G401.6 (cell line): ENCODE data around the gene TRAP1.
A peak's percentile ranks its signal among the peaks of the same experiment; 100 is the strongest.

ENCODE experiments used
- FAIRE-seq: peaks from 2 replicates; lab custom pipeline; 2012; peaks lifted over from hg19 to GRCh38; lab: Jason Lieb, UNC

The TRAP1 gene

DNA sequence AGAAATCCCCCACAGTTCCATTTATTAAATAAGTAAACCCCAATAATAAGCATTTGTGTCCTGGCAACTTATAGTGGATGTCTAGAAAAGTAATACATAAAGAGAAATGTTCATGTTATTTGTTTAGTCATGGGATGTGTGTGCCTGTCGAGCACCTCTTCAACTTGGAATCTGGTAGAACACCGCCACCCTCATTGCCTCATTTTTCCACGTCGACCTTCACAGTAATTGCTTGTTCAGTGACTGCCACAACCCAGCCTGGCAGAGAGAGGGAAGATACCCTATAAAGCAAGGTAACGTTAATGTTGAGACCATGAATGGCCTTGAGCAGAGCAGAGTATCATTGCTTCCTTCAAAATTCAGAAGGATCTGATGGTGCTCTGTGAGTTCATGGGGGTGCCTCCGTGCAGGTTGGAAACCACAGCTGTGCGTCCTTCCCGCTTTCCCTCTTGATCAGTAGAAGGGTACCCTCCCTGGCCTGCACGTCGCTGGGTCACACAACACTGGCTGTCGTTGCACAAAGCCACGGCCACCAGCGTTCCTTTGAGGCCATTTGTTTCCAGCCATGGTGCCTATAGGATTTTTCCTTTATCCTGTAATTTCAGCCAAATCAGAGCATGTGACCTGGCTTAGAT is 66.6 kb downstream of the TRAP1 start:
- no peak for FAIRE-seq

DNA sequence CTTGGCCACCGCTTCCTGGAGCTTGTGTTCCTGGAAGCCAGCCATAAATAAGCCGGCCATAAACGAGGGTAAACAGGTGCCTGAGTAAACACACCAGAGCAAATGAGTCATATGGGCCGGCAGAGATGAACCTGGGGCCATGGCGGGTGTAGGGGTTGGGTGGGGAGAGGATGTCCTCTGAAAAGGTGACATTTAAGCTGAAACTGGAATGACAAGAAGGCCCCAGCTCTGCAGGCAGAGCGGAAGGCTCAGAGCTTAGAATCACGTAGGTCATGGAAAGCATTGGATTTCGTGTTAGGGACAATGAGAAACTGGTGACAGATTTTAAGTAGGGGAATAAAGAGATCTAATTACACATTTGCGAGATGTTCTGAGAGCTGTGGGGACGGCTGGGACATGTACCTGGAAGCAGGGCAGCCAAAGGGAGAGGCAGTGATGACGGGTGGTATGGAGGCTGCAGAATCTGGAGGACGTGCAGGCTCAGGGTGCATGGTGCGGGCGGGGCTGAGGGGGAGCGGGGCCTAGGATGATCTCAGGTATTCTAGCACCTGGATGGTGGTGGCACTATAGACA is 70.9 kb downstream of the TRAP1 start:
- FAIRE-seq = no peak

- no peak for FAIRE-seq
Observed at GRCh38 chr16:3645504-3646347, 71.6 kb downstream of the TRAP1 start.

DNA sequence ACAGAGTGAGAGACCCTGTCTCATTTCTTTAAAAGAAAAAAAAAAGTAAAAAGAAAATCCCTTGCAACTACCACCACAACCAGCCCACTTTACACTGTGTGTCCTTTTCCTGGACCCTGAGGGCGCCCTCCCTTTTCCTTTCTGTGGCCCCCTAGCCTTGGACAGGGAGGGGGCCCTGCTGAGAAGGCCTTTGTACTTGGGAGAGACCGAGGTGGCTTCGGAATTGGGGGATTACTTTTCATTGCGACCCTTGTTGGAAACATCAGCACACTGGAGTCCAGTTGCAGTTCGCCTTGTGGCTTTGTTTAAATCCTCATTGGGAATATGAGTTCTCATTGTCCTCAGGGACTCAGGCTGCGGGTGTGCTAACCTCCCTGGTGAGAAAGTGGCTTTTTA is 72.2 kb downstream of the TRAP1 start:
- FAIRE-seq = no peak

GRCh38 chr16:3643095-3643730 is 74.1 kb downstream of the TRAP1 start:
- no peak for FAIRE-seq

DNA sequence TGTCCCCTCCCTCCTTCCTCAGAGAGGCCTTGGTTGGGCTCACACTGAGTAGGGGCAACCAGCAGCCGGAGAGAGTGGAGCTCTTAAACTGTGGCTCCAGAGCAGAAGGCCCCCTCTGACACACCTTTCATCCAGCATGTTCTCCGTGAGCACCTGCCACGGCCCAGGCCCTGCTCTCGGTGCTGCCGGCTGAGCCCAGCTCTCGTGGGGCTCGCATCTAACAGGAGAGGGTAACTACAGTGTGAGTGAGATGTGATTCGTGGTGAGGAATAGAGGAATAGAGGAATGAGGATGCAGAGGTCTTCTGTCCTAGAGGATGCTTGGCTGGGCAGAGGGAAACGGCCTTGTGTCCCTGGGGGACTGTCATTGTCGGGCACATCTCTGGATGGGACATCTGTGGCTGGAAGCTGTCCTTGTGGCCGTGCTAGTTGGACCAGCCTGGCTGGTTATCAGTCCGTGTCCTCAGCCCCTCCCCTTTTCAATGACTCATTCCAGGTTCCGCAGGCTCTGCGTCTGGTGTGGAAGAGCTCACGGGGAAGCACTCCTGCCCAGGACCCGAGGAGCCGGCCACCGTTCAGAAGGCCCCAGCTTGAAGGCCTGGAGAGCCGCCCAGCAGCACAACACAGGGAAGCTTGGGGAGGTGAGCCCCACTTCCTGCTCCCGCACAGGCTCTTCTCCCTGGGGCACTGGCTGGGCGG is 74.8 kb downstream of the TRAP1 start:
- no peak for FAIRE-seq

DNA sequence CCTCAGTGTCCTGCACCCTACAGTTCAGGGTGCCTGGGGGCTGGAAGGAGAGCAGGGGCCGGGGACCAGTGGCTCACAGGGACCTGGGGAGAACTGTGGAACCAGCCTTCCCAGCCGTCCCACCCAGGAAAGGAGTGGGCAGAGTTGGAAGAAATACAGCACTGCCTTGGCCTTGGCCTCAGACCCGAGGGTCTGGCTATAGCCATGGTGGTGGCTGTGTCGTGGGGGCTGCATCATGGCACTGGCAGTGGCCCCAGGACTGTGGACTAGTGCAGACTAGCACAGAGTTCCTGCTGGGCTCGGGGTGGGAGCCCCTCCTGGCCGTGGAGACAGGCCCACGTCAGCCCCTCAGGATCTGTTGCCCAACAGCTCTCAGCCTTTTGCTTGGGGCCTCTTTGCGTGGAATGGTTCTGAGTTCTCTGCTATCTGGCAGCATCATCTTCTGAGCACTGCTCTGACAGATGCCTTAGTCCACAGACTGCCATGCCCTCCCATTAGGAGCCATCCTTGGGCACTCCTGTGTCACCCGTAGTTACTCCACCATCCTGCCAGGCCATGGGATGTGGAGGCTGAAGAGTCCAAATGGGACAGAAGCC is 75.4 kb downstream of the TRAP1 start:
- FAIRE-seq = no peak

DNA sequence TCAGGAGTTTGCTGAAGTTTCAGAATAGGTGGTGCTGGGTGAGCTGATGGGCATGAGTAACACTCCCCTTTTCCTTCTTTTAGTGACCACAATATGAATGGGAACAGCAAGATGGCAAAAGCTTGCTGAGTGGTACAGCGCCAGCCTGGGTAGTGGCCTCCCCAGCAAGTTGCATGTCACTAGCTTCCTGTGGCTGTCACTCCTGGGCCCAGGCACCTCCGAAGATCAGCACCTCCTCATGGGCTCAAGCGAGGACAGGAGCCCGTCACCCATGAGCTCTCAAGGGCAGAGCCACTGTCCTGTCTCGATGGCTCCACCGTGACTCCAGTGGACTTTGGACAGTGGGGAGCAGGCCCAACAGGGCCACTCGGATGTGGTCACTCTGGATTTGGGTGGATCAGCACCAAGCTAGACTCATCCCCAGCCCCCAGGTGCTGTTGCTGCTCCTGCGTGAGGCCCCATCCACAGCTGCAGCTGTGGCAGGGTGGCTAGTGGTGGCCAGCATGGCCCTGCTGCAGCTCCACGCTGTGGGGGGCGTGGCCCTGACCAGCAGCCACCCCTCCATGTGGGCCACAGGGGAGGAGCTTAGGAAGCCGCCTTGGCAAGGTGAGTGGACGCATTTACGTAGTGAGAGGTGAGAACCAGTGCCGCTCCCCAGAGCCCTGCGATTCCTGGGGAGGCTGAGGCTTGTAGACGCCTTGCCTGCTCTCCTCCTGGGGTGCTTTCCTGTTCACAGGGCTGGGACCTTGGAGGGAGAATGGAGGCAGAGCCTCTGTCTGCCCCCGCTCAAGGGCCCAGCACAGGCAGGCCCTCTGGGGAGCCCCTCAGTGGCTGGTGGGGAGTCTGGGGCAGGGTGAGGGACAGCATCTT is 76.5 kb downstream of the TRAP1 start:
- FAIRE-seq = no peak

GRCh38 chr16:3640207-3640606 is 77.1 kb downstream of the TRAP1 start:
- no peak for FAIRE-seq

DNA sequence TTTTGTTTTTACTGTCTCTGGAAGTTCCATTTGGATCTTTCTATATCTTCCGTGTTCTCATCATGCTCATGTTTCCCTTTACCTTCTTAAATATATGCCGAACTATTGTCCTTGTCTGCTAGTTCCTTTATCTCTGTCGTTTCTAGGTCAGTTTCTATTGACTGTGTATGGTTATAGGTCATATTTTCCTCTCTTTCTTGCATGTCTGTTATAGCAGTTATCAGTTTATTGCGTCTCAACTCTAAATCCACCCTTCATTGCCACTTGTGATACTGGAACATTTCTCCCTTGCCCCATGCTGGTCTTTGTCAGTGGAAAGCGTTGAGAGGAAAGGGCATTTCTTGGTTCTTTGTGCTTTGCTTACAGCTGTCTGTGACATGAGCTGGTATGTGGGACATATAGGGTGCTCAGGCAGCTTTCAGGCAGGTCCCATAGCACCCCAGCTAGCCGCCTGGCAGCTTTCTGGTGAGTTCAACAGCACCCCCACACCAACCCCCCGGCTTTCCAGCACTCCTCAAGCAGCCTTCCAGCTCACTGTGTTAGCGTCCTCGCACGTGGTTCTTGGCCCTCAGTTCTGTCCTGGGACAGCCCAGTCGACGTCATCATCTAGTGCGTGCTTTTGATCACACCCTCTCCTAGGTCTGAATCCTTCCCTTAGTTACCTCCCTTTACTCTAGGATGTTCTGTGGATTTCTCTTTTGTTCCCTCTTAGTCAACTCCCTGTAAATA is 78.2 kb downstream of the TRAP1 start:
- FAIRE-seq = no peak

GRCh38 chr16:3637371-3637923 is 79.9 kb downstream of the TRAP1 start:
- FAIRE-seq = no peak

GRCh38 chr16:3625911-3626732 is 91.2 kb downstream of the TRAP1 start:
- FAIRE-seq = peak; percentile 94

GRCh38 chr16:3625331-3625730 is 92.0 kb downstream of the TRAP1 start:
- FAIRE-seq = no peak

DNA sequence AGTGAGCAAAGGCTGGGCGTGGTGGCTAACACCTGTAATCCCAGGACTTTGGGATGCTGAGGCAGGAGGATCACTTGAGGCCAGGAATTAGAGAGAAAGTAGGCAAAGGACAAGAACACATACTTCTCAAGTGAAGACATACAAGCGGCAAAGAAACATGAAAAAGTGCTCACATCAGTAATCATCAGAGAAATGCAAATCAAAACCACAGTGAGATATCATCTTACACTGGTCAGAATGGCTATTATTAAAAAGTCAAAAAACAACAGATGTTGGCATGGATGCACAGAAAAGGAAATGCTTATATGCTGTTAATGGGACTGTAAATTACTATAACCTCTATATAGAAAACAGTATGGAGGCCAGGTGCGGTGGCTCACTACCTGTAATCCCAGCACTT is 93.7 kb downstream of the TRAP1 start:
- FAIRE-seq = no peak

DNA sequence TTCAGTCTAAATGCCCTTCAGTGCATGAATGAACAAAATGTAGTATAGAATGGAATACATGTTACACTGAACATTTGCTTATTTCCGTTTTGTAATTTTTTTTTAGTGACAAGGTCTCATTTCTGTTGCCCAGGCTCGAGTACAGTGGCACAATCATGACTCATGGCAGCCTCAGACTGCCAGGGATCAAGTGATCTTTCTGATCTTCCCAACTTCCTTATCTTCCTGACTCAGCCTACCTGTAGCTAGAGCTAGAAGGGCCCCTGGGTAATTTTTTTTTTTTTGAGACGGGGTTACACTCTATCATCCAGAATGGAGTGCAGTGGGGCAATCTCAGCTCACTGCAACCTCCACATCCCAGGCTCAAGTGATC is 98.6 kb downstream of the TRAP1 start:
- no peak for FAIRE-seq

DNA sequence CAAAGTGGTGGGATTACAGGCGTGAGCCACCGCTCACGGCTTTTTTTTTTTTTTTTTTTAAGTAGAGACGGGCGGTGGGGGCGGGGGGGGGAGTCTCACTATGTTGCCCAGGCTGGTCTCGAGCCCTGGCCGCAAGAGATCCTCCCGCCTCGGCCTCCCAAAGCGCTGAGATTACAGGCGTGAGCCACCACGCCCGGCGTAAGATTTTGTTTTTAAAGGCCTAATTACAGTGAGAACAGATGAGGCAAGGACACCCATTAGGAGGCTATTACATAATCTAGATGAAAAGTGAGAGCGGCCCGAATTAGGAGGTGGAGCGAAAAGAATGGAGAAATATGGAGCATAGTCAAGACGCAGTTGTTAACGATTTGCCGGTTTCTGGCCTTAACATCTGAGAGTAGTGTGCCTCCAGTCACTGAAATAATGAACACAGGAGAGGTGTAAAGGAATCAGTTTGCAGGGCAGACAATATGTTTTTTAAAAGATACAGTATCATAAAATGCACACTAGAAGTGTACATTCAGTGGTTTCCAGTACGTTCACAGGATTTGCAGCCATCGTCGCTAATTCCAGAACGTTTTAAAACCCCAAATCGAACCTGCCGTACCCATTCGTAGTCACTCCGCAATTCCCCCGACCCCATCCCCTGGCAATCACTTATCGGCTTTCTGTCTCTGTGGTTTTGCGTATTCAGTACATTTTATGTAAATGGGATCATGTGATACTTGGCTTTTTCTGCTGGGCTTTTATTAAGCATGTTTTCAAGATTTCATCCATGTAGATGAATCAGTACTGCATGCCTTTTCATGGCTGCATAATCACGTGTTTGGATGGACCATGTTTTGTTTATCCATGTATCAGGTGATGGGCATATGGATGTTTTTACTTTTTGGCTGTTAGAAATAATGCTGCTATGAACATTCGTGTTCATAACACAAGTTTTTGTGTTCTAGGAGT is 104.5 kb downstream of the TRAP1 start:
- FAIRE-seq = no peak

DNA sequence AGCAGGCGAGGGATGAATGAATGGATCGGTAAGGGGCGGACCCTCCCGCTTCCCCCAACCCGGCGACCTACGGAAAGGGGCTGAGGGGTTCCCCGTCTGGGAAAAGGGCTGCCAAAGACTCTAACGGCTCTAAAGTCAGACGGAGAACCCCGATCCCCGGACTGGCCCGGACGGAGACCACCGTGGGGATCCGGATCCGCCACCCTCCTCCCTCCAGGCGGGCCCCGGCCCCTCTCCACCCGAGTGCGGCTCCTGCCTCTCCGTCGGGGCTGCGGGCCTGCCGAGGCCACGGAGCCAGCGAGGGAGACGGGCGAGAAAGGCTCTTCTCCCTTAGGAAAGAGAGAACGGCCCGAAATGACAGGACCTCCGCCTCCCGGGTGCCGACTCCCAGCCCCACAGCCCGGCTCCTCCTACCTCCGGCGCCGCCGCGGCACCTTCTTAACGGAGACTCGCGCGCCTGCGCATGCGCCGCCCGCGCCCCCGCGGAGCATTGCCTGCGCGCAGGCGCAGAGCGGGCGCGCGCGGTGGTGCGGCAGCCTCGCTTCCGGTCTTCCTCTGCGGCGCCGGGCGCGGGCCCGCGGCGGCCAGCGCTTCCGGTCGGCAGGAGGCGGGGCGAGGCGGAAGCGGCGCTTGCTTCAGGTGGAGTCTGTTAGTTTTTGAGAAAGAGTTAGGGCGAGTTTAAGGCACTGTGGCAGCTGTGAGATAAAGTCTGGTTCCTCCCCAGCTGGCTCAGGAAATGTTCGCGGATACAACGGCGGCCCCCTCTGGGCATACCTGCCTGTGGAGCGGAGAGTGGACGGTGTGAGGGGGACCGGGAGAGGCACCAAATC is 106.0 kb downstream of the TRAP1 start, which contains the start of gene SLX4:
SLX4 (minus strand) TSS at position 461 of the 830 bp plus-strand sequence. CDS start 2,642 bp downstream, outside the sequence.
- FAIRE-seq = no peak
